IMR-90 (cell line): ENCODE results near the gene STARD13. TPM values are rescaled to one million over a fixed set of nuclear protein-coding genes. Genes with fewer than 3 reads are reported as not detected.

ENCODE experiments used
- ATAC-seq: fragments of 200-7000 bp; cut with Tn5 transposase; 2 replicates; pipeline ENCODE4 v1.9.1; 2020; ENCODE audit warnings: low read depth, mild to moderate bottlenecking, moderate library complexity
- BruUV-seq: library from RNA; stranded (reverse); fragments of 400-500 nt; replicated peaks from 2 replicates; lab custom pipeline; 2021; lab: Mats Ljungman, UMichigan
- CTCF ChIA-PET: fragments of 300-600 bp; formaldehyde crosslinking; extraction: SDS; loops from one replicate; lab custom pipeline; 2021; ENCODE audit warnings: antibody characterized with exemption; lab: Yijun Ruan, JAX
- POLR2A ChIA-PET: fragments of 300-600 bp; sonication (Branson Sonifier 250); formaldehyde crosslinking; loops from one replicate; lab custom pipeline; 2022; ENCODE audit warnings: antibody characterized with exemption; ENCODE audit not compliant: unreplicated experiment; lab: Charles Lee
- DNase-seq: peaks from one replicate; pipeline ENCODE4 v3.0.0; 2013
- H2AFZ ChIP-seq: replicated peaks from 2 replicates; pipeline ENCODE3; 2013; ENCODE audit warnings: low read length, mild to moderate bottlenecking; ENCODE audit not compliant: poor library complexity
- H2AK5ac ChIP-seq: 2 replicates; pipeline ENCODE4 v1.6.1; 2013; ENCODE audit warnings: low read depth, low read length, inconsistent platforms
- H2AK9ac ChIP-seq: replicated peaks from 2 replicates; pipeline ENCODE3; 2013; ENCODE audit warnings: mild to moderate bottlenecking, low read depth, low read length, moderate library complexity; ENCODE audit not compliant: poor library complexity
- H2BK120ac ChIP-seq: 2 replicates; pipeline ENCODE4 v1.6.1; 2013; ENCODE audit warnings: low read depth, low read length, inconsistent platforms
- H2BK15ac ChIP-seq: 3 replicates; pipeline ENCODE4 v1.6.1; 2013; ENCODE audit warnings: low read depth, low read length, inconsistent platforms
- H2BK20ac ChIP-seq: 2 replicates; pipeline ENCODE4 v1.6.1; 2013; ENCODE audit warnings: low read depth, mild to moderate bottlenecking, inconsistent platforms, low read length, moderate library complexity
- H2BK5ac ChIP-seq: 2 replicates; pipeline ENCODE4 v1.6.1; 2013; ENCODE audit warnings: mild to moderate bottlenecking, low read depth, low read length, inconsistent platforms; ENCODE audit not compliant: poor library complexity, severe bottlenecking
- H3K14ac ChIP-seq: replicated peaks from 2 replicates; pipeline ENCODE4 v1.6.1; 2013; ENCODE audit warnings: low read depth, low read length, inconsistent platforms
- H3K18ac ChIP-seq: 2 replicates; pipeline ENCODE4 v1.6.1; 2013; ENCODE audit warnings: low read depth, low read length, control low read depth
- H3K23ac ChIP-seq: 2 replicates; pipeline ENCODE4 v1.6.1; 2013; ENCODE audit warnings: low read depth, low read length, inconsistent platforms
- H3K27ac ChIP-seq: 2 replicates; pipeline ENCODE4 v1.5.1; 2013; ENCODE audit warnings: mild to moderate bottlenecking, control low read depth, low read length; ENCODE audit not compliant: insufficient read depth
- H3K27me3 ChIP-seq: 2 replicates; pipeline ENCODE4 v1.6.1; 2013; ENCODE audit warnings: low read length; ENCODE audit not compliant: control insufficient read depth, insufficient read depth
- H3K36me3 ChIP-seq: 2 replicates; pipeline ENCODE4 v1.6.1; 2013; ENCODE audit warnings: low read length, mixed read lengths; ENCODE audit not compliant: control insufficient read depth, insufficient read depth
- H3K4ac ChIP-seq: 2 replicates; pipeline ENCODE4 v1.6.1; 2013; ENCODE audit warnings: low read depth, low read length, inconsistent platforms
- H3K4me1 ChIP-seq: 2 replicates; pipeline ENCODE4 v1.6.1; 2013; ENCODE audit warnings: low read length, mixed read lengths; ENCODE audit not compliant: control insufficient read depth, insufficient read depth
- H3K4me2 ChIP-seq: 2 replicates; pipeline ENCODE4 v1.6.1; 2013; ENCODE audit warnings: low read depth, mild to moderate bottlenecking, control low read depth, low read length, moderate library complexity
- H3K4me3 ChIP-seq: 2 replicates; pipeline ENCODE4 v1.5.1; 2013; ENCODE audit warnings: low read depth, mild to moderate bottlenecking, control low read depth, low read length, moderate library complexity; ENCODE audit not compliant: insufficient read depth
- H3K56ac ChIP-seq: 2 replicates; pipeline ENCODE4 v1.6.1; 2013; ENCODE audit warnings: low read length, inconsistent platforms; ENCODE audit not compliant: insufficient read depth; ENCODE audit errors: extremely low read depth
- H3K79me1 ChIP-seq, 2 experiments: 2 replicates each; pipeline ENCODE4 v1.6.1; 2013; ENCODE audit warnings: low read length in 2 of 2, inconsistent platforms in 1 of 2, low read depth in 1 of 2
- H3K9ac ChIP-seq: 2 replicates; pipeline ENCODE4 v1.6.1; 2013; ENCODE audit warnings: low read depth, low read length, control low read depth
- H3K9me1 ChIP-seq: 2 replicates; pipeline ENCODE4 v1.6.1; 2013; ENCODE audit warnings: low read length, inconsistent platforms; ENCODE audit not compliant: insufficient read depth
- H3K9me3 ChIP-seq: 2 replicates; pipeline ENCODE4 v1.6.1; 2013; ENCODE audit warnings: low read length; ENCODE audit not compliant: control insufficient read depth, insufficient read depth
- H4K20me1 ChIP-seq: 2 replicates; pipeline ENCODE4 v1.6.1; 2013; ENCODE audit warnings: low read length, inconsistent platforms; ENCODE audit not compliant: insufficient read depth
- H4K5ac ChIP-seq: 2 replicates; pipeline ENCODE4 v1.6.1; 2013; ENCODE audit warnings: mild to moderate bottlenecking, low read depth, low read length, control low read depth
- H4K8ac ChIP-seq, 2 experiments: 2 replicates each; pipeline ENCODE4 v1.6.1; 2013; ENCODE audit warnings: low read depth in 2 of 2, low read length in 2 of 2, control low read depth in 1 of 2, inconsistent platforms in 1 of 2
- H4K91ac ChIP-seq: 2 replicates; pipeline ENCODE4 v1.6.1; 2013; ENCODE audit warnings: low read depth, low read length, inconsistent platforms; ENCODE audit not compliant: insufficient read depth
- BHLHE40 ChIP-seq: fragments of 150-350 bp; IDR thresholded peaks from 2 replicates; pipeline ENCODE4 v1.6.1; 2016; ENCODE audit warnings: mild to moderate bottlenecking, low read depth, low read length
- CEBPB ChIP-seq: IDR thresholded peaks from 2 replicates; pipeline ENCODE4 v1.6.1; 2012; ENCODE audit warnings: low read depth, low read length, improper control_type of control experiment
- CHD1 ChIP-seq: IDR thresholded peaks from 2 replicates; pipeline ENCODE4 v1.6.1; 2012; ENCODE audit warnings: low read depth, low read length, improper control_type of control experiment
- FOS ChIP-seq: fragments of 150-350 bp; IDR thresholded peaks from 2 replicates; pipeline ENCODE4 v1.6.1; 2016; ENCODE audit warnings: low read depth, low read length
- MAFK ChIP-seq: IDR thresholded peaks from 2 replicates; pipeline ENCODE4 v1.6.1; 2012; ENCODE audit warnings: low read depth, low read length, improper control_type of control experiment
- MAZ ChIP-seq: IDR thresholded peaks from 2 replicates; pipeline ENCODE4 v1.6.1; 2012; ENCODE audit warnings: low read depth, mild to moderate bottlenecking, low read length, improper control_type of control experiment, moderate library complexity, borderline replicate concordance
- MXI1 ChIP-seq: IDR thresholded peaks from 2 replicates; pipeline ENCODE4 v1.6.1; 2012; ENCODE audit warnings: low read depth, mild to moderate bottlenecking, low read length, moderate library complexity, borderline replicate concordance
- NFE2L2 ChIP-seq: fragments of 150-350 bp; IDR thresholded peaks from 2 replicates; pipeline ENCODE4 v1.6.1; 2016; ENCODE audit warnings: low read depth, mild to moderate bottlenecking, low read length
- POLR2A ChIP-seq: IDR thresholded peaks from 2 replicates; pipeline ENCODE4 v1.6.1; 2012; ENCODE audit warnings: mild to moderate bottlenecking, low read depth, low read length
- RAD21 ChIP-seq: IDR thresholded peaks from 2 replicates; pipeline ENCODE4 v1.6.1; 2012; ENCODE audit warnings: low read length, improper control_type of control experiment
- RCOR1 ChIP-seq: IDR thresholded peaks from 2 replicates; pipeline ENCODE4 v1.6.1; 2012; ENCODE audit warnings: mild to moderate bottlenecking, low read length, improper control_type of control experiment; ENCODE audit not compliant: insufficient replicate concordance
- RFX5 ChIP-seq: IDR thresholded peaks from 2 replicates; pipeline ENCODE4 v1.8.0; 2012; ENCODE audit warnings: low read depth, mild to moderate bottlenecking, low read length, moderate library complexity
- SMC3 ChIP-seq: fragments of 150-350 bp; IDR thresholded peaks from 2 replicates; pipeline ENCODE4 v1.6.1; 2016; ENCODE audit warnings: low read depth, mild to moderate bottlenecking, antibody characterized with exemption, low read length, moderate library complexity
- WGBS, 2 experiments: methylation state at CpG; one replicate each; pipeline versions ENCODE4 v1.1.5 to v1.1.7; 2013; ENCODE audit warnings: missing lambda C conversion rate in 2 of 2; ENCODE audit not compliant: insufficient read length in 1 of 2; ENCODE audit errors: extremely low coverage in 2 of 2; 5-methylcytosine and 5-hydroxymethylcytosine counted together
- dilution Hi-C: fragments of 300-500 bp; cut with HindIII; formaldehyde crosslinking; loops from one replicate; pipeline ENCODE4 v1.14.3; 2018; ENCODE audit warnings: low sequenced_read_pairs; ENCODE audit not compliant: unreplicated experiment
- in situ Hi-C: fragments of 300-500 bp; cut with MboI; formaldehyde crosslinking; loops from 3 replicates; pipeline ENCODE4 v1.14.3; 2019; ENCODE audit warnings: low sequenced_read_pairs, inconsistent platforms, mixed read lengths
- intact Hi-C: fragments of 100-400 bp; cut with micrococcal nuclease; formaldehyde crosslinking; loops from 2 replicates; pipeline ENCODE4 v1.10.0; 2022
- polyA plus RNA-seq, 3 experiments: library from polyadenylated mRNA; depleted of rRNA; stranded (reverse); fragments of >200 nt; gene quantifications; 2 replicates each; pipeline ENCODE4 v1.2.3, GENCODE V29; 2012; ENCODE audit warnings: low replicate concordance in 1 of 3
- total RNA-seq: library from RNA; depleted of rRNA; stranded (reverse); fragments of >200 nt; gene quantifications from 2 replicates; pipeline ENCODE4 v1.2.3, GENCODE V29; 2012
- TF ChIP-seq, protein P1 (sequence below): conservative IDR thresholded peaks from 2 replicates; pipeline ENCODE4 v1.5.1; 2012; ENCODE audit warnings: mild to moderate bottlenecking, low read depth, low read length, improper control_type of control experiment
- TF ChIP-seq, protein P2 (sequence below): fragments of 150-350 bp; IDR thresholded peaks from 2 replicates; pipeline ENCODE4 v1.6.1; 2016; ENCODE audit warnings: low read depth, mild to moderate bottlenecking, low read length, moderate library complexity, borderline replicate concordance
- TF ChIP-seq, protein P3 (sequence below): fragments of 150-350 bp; IDR thresholded peaks from 2 replicates; pipeline ENCODE4 v1.6.1; 2017; ENCODE audit warnings: mild to moderate bottlenecking, antibody characterized with exemption, low read length, low read depth

Gene STARD13
- total and polyA plus RNA-seq, 2 of the 4 experiments (the other 2 are of a cell fraction) = 23.6 to 46.6 TPM

DNA sequence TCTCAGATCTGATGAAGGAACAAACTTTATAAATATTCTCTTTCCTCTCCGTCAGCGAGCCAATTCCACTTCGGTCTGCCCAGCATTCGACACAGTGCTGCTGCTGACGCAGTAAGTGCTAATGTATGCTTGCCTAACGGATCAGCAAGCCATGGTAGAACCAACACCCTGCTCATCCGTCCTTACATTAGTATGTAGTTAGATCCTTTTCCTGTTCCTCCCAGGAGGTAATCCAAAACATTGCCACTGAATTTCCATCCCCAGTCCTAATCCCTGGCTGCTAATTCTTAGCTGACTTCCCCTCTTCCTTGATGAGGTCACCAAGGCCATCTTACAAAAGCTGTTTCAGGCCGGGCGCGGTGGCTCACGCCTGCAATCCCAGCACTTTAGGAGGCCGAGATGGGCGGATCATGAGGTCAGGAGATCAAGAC is 88.0 kb downstream of the STARD13 start:
- peak overlapping the region; percentile 72; the same call in 1 of the 2 replicates for H2BK20ac ChIP-seq
- H4K8ac ChIP-seq = peak overlapping the region; percentile 15 to 79; a peak in 2 of 4 replicates
- no peak overlapping the region for H2AFZ ChIP-seq
- peak overlapping the region; percentile 17; the same call in 1 of the 2 replicates for H3K27ac ChIP-seq
- peaks cover 5% of the 10 kb centered on the region for H3K36me3 ChIP-seq
- no TSS peak for BruUV-seq
- in situ Hi-C loops = no loop called here
- WGBS, 2 experiments = 80% methylated on average over 5 of the region's 13 CpGs; no CpG with 5 or more reads in 1 of the 2 experiments
- H2AK5ac ChIP-seq = peak overlapping the region; percentile 36; the same call in 1 of the 2 replicates
- H3K79me1 ChIP-seq = peaks cover 38 to 76% of the 10 kb centered on the region in 2 experiments
- H3K9ac ChIP-seq = no peak overlapping the region
- no peak overlapping the region for H2AK9ac ChIP-seq
- H4K91ac ChIP-seq = peak overlapping the region; percentile 68
- ChIA-PET POLR2A (no interaction called here), CTCF (no interaction called here)
- H3K4me2 ChIP-seq = no peak overlapping the region
- peaks cover 19% of the 10 kb centered on the region for H3K4me1 ChIP-seq
- H2BK5ac ChIP-seq = peak overlapping the region; percentile 44
- no peak overlapping the region for H3K23ac ChIP-seq
- H3K27me3 ChIP-seq = no peaks in the 10 kb centered on the region
- H3K9me1 ChIP-seq = peaks cover 27% of the 10 kb centered on the region
- H3K56ac ChIP-seq = no peak overlapping the region
- no peak overlapping the region for H2BK15ac ChIP-seq
- no peak overlapping the region for H3K14ac ChIP-seq
- TF ChIP-seq RAD21 (no peak), MAZ (no peak), POLR2A (no peak), NFE2L2 (no peak), MXI1 (no peak), CHD1 (no peak), SMC3 (no peak), RCOR1 (no peak), FOS (no peak), RFX5 (no peak), MAFK (no peak), CEBPB (no peak), BHLHE40 (no peak)
- TF ChIP-seq, protein P1, sequence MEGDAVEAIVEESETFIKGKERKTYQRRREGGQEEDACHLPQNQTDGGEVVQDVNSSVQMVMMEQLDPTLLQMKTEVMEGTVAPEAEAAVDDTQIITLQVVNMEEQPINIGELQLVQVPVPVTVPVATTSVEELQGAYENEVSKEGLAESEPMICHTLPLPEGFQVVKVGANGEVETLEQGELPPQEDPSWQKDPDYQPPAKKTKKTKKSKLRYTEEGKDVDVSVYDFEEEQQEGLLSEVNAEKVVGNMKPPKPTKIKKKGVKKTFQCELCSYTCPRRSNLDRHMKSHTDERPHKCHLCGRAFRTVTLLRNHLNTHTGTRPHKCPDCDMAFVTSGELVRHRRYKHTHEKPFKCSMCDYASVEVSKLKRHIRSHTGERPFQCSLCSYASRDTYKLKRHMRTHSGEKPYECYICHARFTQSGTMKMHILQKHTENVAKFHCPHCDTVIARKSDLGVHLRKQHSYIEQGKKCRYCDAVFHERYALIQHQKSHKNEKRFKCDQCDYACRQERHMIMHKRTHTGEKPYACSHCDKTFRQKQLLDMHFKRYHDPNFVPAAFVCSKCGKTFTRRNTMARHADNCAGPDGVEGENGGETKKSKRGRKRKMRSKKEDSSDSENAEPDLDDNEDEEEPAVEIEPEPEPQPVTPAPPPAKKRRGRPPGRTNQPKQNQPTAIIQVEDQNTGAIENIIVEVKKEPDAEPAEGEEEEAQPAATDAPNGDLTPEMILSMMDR = no peak
- TF ChIP-seq, protein P2, sequence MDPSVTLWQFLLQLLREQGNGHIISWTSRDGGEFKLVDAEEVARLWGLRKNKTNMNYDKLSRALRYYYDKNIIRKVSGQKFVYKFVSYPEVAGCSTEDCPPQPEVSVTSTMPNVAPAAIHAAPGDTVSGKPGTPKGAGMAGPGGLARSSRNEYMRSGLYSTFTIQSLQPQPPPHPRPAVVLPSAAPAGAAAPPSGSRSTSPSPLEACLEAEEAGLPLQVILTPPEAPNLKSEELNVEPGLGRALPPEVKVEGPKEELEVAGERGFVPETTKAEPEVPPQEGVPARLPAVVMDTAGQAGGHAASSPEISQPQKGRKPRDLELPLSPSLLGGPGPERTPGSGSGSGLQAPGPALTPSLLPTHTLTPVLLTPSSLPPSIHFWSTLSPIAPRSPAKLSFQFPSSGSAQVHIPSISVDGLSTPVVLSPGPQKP = no peak
- TF ChIP-seq, protein P3, sequence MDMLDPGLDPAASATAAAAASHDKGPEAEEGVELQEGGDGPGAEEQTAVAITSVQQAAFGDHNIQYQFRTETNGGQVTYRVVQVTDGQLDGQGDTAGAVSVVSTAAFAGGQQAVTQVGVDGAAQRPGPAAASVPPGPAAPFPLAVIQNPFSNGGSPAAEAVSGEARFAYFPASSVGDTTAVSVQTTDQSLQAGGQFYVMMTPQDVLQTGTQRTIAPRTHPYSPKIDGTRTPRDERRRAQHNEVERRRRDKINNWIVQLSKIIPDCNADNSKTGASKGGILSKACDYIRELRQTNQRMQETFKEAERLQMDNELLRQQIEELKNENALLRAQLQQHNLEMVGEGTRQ = no peak
- intact Hi-C loops = no loop called here
- H3K18ac ChIP-seq = no peak overlapping the region
- H3K9me3 ChIP-seq = no peaks in the 10 kb centered on the region
- peak overlapping the region; percentile 49 for H3K4ac ChIP-seq
- ATAC-seq (no peak), DNase-seq (no peak)
- peak overlapping the region; percentile 0; the same call in 1 of the 2 replicates for H4K5ac ChIP-seq
- H2BK120ac ChIP-seq = no peak overlapping the region
- no peak overlapping the region for H3K4me3 ChIP-seq
- dilution Hi-C loops = no loop called here
- peaks cover 43% of the 10 kb centered on the region for H4K20me1 ChIP-seq
